Measurements from ENCODE around the gene TMEM63A.

DNA sequence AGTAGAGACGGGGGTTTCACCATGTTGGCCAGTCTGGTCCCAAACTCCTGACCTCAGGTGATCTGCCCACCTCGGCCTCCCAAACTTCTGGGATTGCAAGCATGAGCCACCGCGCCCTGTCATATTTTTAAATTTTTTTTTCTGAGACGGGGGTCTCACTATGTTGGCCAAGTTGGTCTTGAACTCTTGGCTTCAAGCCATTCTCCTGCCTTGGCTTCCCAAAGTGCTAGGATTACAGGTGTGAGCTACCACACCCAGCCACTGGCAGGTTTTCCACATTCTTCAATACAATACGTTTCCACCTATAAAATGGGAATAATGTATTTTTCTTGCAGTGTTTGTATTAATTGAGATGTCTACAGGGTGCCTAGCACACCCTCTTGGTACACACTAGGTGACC lies 10.1 kb upstream of the TMEM63A start:
- TF ChIP-seq, protein P1, sequence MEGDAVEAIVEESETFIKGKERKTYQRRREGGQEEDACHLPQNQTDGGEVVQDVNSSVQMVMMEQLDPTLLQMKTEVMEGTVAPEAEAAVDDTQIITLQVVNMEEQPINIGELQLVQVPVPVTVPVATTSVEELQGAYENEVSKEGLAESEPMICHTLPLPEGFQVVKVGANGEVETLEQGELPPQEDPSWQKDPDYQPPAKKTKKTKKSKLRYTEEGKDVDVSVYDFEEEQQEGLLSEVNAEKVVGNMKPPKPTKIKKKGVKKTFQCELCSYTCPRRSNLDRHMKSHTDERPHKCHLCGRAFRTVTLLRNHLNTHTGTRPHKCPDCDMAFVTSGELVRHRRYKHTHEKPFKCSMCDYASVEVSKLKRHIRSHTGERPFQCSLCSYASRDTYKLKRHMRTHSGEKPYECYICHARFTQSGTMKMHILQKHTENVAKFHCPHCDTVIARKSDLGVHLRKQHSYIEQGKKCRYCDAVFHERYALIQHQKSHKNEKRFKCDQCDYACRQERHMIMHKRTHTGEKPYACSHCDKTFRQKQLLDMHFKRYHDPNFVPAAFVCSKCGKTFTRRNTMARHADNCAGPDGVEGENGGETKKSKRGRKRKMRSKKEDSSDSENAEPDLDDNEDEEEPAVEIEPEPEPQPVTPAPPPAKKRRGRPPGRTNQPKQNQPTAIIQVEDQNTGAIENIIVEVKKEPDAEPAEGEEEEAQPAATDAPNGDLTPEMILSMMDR (IDR thresholded peaks at IDR 0.05), result no peak
- no peak for TF ChIP-seq POLR2A (IDR thresholded peaks at IDR 0.05)
